Karpas-422 (cell line): ENCODE data around the gene LYRM1. TPM values are rescaled to one million over a fixed set of nuclear protein-coding genes. Genes with fewer than 3 reads are reported as not detected.
A peak's percentile ranks its signal among the peaks of the same experiment; 100 is the strongest.
"Not testable (repeated sequence)": the region's sequence is repeated elsewhere in the genome, so short reads cannot be mapped to it uniquely, and the experiment has no call there.

ENCODE experiments used
- DNase-seq: peaks from one replicate; pipeline ENCODE4 v3.0.0-alpha.2; 2015
- H2AFZ ChIP-seq: fragments of 200-600 bp; sonication (generic); 2 replicates; pipeline ENCODE4 v1.6.1; 2014; ENCODE audit warnings: antibody characterized with exemption, low read length, mixed read lengths
- H3K27ac ChIP-seq: fragments of 200-600 bp; sonication (generic); 2 replicates; pipeline ENCODE4 v1.5.1; 2014; ENCODE audit warnings: mild to moderate bottlenecking, low read length, moderate library complexity
- H3K27me3 ChIP-seq: fragments of 200-600 bp; sonication (generic); 2 replicates; pipeline ENCODE4 v1.6.1; 2014; ENCODE audit warnings: low read length, mixed read lengths
- H3K36me3 ChIP-seq: fragments of 200-600 bp; sonication (generic); 2 replicates; pipeline ENCODE4 v1.6.1; 2014; ENCODE audit warnings: low read length, mixed read lengths; ENCODE audit not compliant: insufficient read depth
- H3K4me1 ChIP-seq: fragments of 200-600 bp; sonication (generic); 2 replicates; pipeline ENCODE4 v1.6.1; 2014; ENCODE audit warnings: mild to moderate bottlenecking, low read length, mixed read lengths
- H3K4me2 ChIP-seq: fragments of 200-600 bp; sonication (generic); 2 replicates; pipeline ENCODE4 v1.6.1; 2014; ENCODE audit warnings: low read length, low read depth, mild to moderate bottlenecking; ENCODE audit not compliant: poor library complexity, severe bottlenecking
- H3K4me3 ChIP-seq: fragments of 200-600 bp; sonication (generic); 2 replicates; pipeline ENCODE4 v1.5.1; 2014; ENCODE audit warnings: mild to moderate bottlenecking, antibody characterized with exemption, low read length, mixed read lengths
- H3K79me2 ChIP-seq: fragments of 200-600 bp; sonication (generic); 2 replicates; pipeline ENCODE4 v1.6.1; 2014; ENCODE audit warnings: mild to moderate bottlenecking, low read length, mixed read lengths
- H3K9ac ChIP-seq: fragments of 200-600 bp; sonication (generic); 2 replicates; pipeline ENCODE4 v1.6.0; 2014; ENCODE audit warnings: low read length
- H3K9me2 ChIP-seq: fragments of 200-600 bp; sonication (generic), shearing (Covaris generic); replicated peaks from 2 replicates; pipeline ENCODE4 v1.6.0; 2014; ENCODE audit warnings: mild to moderate bottlenecking, low read length, moderate library complexity; ENCODE audit not compliant: insufficient read depth
- H3K9me3 ChIP-seq: fragments of 300-700, 200-600 bp; sonication (generic); 2 replicates; pipeline ENCODE4 v1.6.1; 2014; ENCODE audit warnings: low read length, mixed read lengths
- H4K20me1 ChIP-seq: fragments of 200-600 bp; sonication (generic); 2 replicates; pipeline ENCODE4 v1.6.1; 2014; ENCODE audit warnings: mild to moderate bottlenecking, antibody characterized with exemption, low read length, low read depth; ENCODE audit not compliant: insufficient read depth
- total RNA-seq: library from RNA; depleted of rRNA; stranded (reverse); fragments of >200 nt; shearing (Covaris generic); gene quantifications from 2 replicates; pipeline ENCODE4 v1.2.3, GENCODE V29; 2014; ENCODE audit warnings: low replicate concordance

The LYRM1 gene
- total RNA-seq, 1 experiment from 2014 or later: 43.2 TPM

DNA sequence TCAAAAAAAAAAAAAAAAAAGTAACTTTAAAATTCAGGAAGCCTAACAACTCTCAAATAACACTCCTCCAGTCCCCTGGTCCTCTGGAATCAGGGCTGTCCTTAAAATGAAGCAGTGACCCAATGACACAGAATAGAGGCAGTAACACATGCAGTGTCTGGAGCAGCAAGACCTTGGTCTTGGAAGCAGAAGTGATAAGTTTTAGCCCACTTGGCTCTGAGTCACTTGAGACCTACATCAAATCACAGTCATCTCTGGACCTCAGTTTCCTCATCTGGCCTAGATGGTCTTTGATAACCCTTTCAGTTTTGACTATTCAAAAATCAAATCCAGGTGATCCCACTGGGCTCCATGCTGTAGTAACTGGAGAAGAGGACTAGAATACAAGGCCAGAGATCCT is 39.0 kb downstream of the LYRM1 start:
- no peak for DNase-seq
- H3K79me2 ChIP-seq: no peaks in the 10 kb centered on the region

GRCh38 chr16:20940871-20941635 is 40.5 kb downstream of the LYRM1 start:
- H4K20me1 ChIP-seq: no peaks in the 10 kb centered on the region
- no peak overlapping the region for H2AFZ ChIP-seq
- no peaks in the 10 kb centered on the region for H3K36me3 ChIP-seq
- no peaks in the 10 kb centered on the region for H3K27me3 ChIP-seq
- H3K4me2 ChIP-seq: no peak overlapping the region
- no peaks in the 10 kb centered on the region for H3K79me2 ChIP-seq
- no peak overlapping the region for H3K9ac ChIP-seq
- no peak overlapping the region for H3K27ac ChIP-seq
- no peak overlapping the region for H3K4me3 ChIP-seq
- no peaks in the 10 kb centered on the region; the same call in 1 of the 2 replicates for H3K4me1 ChIP-seq
- H3K9me2 ChIP-seq: no peaks in the 10 kb centered on the region
- H3K9me3 ChIP-seq: no peaks in the 10 kb centered on the region
- no peak for DNase-seq

More for the DNA sequence above, 39.0 kb downstream of the LYRM1 start:
- no peak overlapping the region for H2AFZ ChIP-seq
- H3K4me1 ChIP-seq: no peaks in the 10 kb centered on the region
- H3K27me3 ChIP-seq: no peaks in the 10 kb centered on the region
- H3K4me3 ChIP-seq: no peak overlapping the region
- H3K27ac ChIP-seq: no peak overlapping the region
- H3K4me2 ChIP-seq: no peak overlapping the region
- no peaks in the 10 kb centered on the region for H3K9me3 ChIP-seq
- no peaks in the 10 kb centered on the region for H3K9me2 ChIP-seq
- no peaks in the 10 kb centered on the region for H3K36me3 ChIP-seq
- H4K20me1 ChIP-seq: no peaks in the 10 kb centered on the region
- no peak overlapping the region for H3K9ac ChIP-seq

- no peaks in the 10 kb centered on the region for H3K9me2 ChIP-seq
- H3K9me3 ChIP-seq: no peaks in the 10 kb centered on the region
- no peak overlapping the region for H2AFZ ChIP-seq
Observed at GRCh38 chr16:20941636-20941926, 41.0 kb downstream of the LYRM1 start.

GRCh38 chr16:20942256-20942655 is 41.7 kb downstream of the LYRM1 start:
- Histone ChIP-seq H3K9ac (no peak overlapping the region), H3K36me3 (no peaks in the 10 kb centered on the region), H3K4me2 (no peak overlapping the region), H3K4me3 (no peak overlapping the region), H4K20me1 (no peaks in the 10 kb centered on the region), H2AFZ (no peak overlapping the region), H3K4me1 (no peaks in the 10 kb centered on the region; the same call in 1 of the 2 replicates), H3K27me3 (no peaks in the 10 kb centered on the region), H3K9me3 (no peaks in the 10 kb centered on the region), H3K27ac (no peak overlapping the region), H3K79me2 (no peaks in the 10 kb centered on the region), H3K9me2 (no peaks in the 10 kb centered on the region)
- no peak for DNase-seq

More at GRCh38 chr16:20941636-20941926, 41.0 kb downstream of the LYRM1 start:
- Histone ChIP-seq H3K9ac (no peak overlapping the region), H3K4me1 (no peaks in the 10 kb centered on the region; the same call in 1 of the 2 replicates), H3K4me3 (no peak overlapping the region), H3K36me3 (no peaks in the 10 kb centered on the region), H3K27ac (no peak overlapping the region), H3K4me2 (no peak overlapping the region), H3K27me3 (no peaks in the 10 kb centered on the region), H4K20me1 (no peaks in the 10 kb centered on the region), H3K79me2 (no peaks in the 10 kb centered on the region)
- DNase-seq: no peak

DNA sequence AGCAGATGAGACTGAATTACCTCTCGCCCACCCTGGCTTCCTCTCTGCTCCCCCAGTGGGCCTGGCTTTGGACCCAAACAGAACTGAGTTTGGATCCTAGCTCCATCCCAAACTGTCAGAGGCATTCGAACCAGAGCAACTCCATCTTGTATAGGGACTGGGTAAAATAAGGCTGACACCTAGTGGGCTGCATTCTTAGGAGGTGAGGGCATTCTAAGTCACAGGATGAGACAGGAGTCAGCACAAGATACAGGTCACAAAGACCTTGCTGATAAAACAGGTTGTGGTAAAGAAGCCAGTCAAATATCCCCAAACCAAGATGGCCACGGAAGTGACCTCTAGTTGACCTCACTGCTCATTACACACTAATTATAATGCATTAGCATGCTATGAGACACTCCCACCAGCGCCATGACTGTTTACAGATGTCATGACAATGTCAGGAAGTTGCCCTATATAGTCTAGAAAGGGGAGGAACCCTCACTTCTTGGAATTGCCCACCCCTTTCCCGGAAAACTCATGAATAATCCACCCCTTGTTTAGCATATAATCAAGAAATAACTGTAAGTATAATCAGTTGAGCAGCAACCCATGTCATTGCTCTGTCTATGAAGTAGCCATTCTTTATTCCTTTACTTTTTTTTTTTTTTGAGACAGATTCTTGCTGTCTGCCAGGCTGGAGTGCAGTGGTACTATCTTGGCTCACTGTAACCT is 44.4 kb downstream of the LYRM1 start:
- Histone ChIP-seq H3K4me2 (no peak overlapping the region), H3K9me3 (no peaks in the 10 kb centered on the region), H3K27ac (no peak overlapping the region), H3K4me1 (no peaks in the 10 kb centered on the region; the same call in 1 of the 2 replicates), H3K4me3 (no peak overlapping the region), H3K79me2 (no peaks in the 10 kb centered on the region), H4K20me1 (no peaks in the 10 kb centered on the region), H2AFZ (peak overlapping the region; percentile 76), H3K9ac (no peak overlapping the region), H3K9me2 (no peaks in the 10 kb centered on the region), H3K36me3 (no peaks in the 10 kb centered on the region), H3K27me3 (no peaks in the 10 kb centered on the region)
- DNase-seq: peak; percentile 64

DNA sequence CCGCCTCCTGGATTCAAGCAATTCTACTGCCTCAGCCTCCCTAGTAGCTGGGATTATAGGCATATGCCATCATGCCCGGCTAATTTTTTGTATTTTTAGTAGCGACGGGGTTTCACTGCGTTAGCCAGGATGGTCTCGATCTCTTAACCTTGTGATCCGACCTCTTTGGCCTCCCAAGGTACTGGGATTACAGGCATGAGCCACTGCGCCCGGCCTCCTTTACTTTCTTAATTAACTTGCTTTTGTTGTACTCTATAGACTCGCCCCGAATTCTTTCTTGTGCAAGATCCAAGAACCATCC is 45.0 kb downstream of the LYRM1 start:
- not testable (repeated sequence) for H3K27ac ChIP-seq, H4K20me1 ChIP-seq, H2AFZ ChIP-seq, H3K36me3 ChIP-seq, H3K9me3 ChIP-seq, H3K9ac ChIP-seq, H3K27me3 ChIP-seq, H3K4me1 ChIP-seq, H3K4me2 ChIP-seq, DNase-seq, H3K9me2 ChIP-seq, H3K79me2 ChIP-seq, H3K4me3 ChIP-seq

DNA sequence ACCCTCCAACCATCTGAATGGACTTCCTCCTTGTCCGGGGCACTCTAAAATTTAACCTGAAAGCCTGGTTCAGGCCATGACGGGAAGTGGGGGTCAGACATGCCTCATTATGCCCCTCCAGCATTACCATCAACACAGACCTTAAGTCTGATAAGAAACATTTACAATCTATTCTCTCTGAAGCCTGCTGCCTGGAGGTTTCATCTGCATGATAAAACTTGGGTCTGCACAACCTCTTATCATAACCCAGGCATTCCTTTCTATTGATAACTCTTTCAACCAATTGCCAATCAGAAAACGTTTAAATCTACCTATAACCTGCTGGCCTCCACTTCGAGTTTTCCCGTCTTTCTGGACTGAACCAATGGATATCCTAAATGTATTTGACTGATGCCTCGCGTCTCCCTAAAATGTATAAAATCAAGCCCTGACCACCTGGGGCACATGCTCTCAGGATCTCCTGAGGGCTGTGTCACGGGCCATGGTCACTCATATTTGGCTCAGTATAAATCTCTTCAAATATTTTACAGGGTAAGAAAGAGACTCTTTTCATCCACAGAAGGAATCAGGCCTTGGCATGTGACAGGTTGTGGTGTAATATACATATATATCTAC is 45.6 kb downstream of the LYRM1 start:
- H4K20me1 ChIP-seq: no peaks in the 10 kb centered on the region
- no peaks in the 10 kb centered on the region for H3K36me3 ChIP-seq
- H3K9me2 ChIP-seq: no peaks in the 10 kb centered on the region
- no peak overlapping the region for H3K4me3 ChIP-seq
- no peaks in the 10 kb centered on the region; the same call in 1 of the 2 replicates for H3K4me1 ChIP-seq
- no peaks in the 10 kb centered on the region for H3K9me3 ChIP-seq
- H2AFZ ChIP-seq: no peak overlapping the region
- DNase-seq: no peak
- H3K27me3 ChIP-seq: no peaks in the 10 kb centered on the region
- no peak overlapping the region for H3K9ac ChIP-seq
- no peak overlapping the region for H3K4me2 ChIP-seq
- H3K79me2 ChIP-seq: no peaks in the 10 kb centered on the region
- H3K27ac ChIP-seq: no peak overlapping the region

DNA sequence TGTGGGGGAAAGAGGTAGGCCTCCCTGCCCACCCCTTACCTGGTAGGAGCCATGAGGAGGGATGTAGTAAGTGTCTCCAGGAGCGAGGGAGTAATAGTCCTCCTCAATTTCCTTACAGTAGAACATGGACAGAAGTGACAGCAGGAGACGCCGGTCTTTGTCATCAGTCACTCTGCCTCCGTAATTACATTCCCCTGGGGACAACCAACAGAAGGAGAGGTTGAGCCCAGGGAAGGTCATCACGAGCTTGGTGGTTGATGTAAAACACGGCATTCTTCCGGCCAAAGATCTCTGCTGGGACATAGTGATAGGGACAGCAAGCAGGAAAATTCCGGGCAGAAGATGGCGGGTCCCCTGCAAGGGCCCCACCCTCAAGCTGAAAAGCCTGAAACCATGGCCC is 47.9 kb downstream of the LYRM1 start:
- no peak for DNase-seq
- no peak overlapping the region for H3K4me2 ChIP-seq
- H3K4me3 ChIP-seq: no peak overlapping the region
- H3K36me3 ChIP-seq: no peaks in the 10 kb centered on the region
- H3K79me2 ChIP-seq: no peaks in the 10 kb centered on the region
- no peak overlapping the region for H3K9ac ChIP-seq
- H3K9me2 ChIP-seq: no peaks in the 10 kb centered on the region
- H3K27ac ChIP-seq: no peak overlapping the region
- H3K9me3 ChIP-seq: no peaks in the 10 kb centered on the region
- H3K27me3 ChIP-seq: no peaks in the 10 kb centered on the region
- no peak overlapping the region for H2AFZ ChIP-seq
- no peaks in the 10 kb centered on the region for H4K20me1 ChIP-seq
- no peaks in the 10 kb centered on the region; the same call in 1 of the 2 replicates for H3K4me1 ChIP-seq
